Gastroesophageal sphincter (tissue), 3 donors: ENCODE data around the gene FAM149B1.

ENCODE experiments used
- CTCF ChIP-seq, 4 experiments: fragments of 200-600 bp in 2 of 4; fragments of 450-650 bp in 2 of 4; sonication (generic) in 1 of 4; IDR thresholded peaks; one replicate each; pipeline ENCODE4 v1.5.1; 2017 to 2019; ENCODE audit warnings: antibody characterized with exemption in 4 of 4, mild to moderate bottlenecking in 2 of 4, moderate library complexity in 2 of 4
- EP300 ChIP-seq: sonication (generic); formaldehyde crosslinking; IDR thresholded peaks from one replicate; pipeline ENCODE4 v1.6.1; 2017; ENCODE audit warnings: antibody characterized with exemption, mild to moderate bottlenecking
- POLR2A ChIP-seq, 2 donors: fragments of 450-650 bp; IDR thresholded peaks; one replicate each; pipeline ENCODE4 v1.6.1; 2017; ENCODE audit warnings: antibody characterized with exemption in 2 of 2, mild to moderate bottlenecking in 2 of 2, moderate library complexity in 1 of 2
- POLR2AphosphoS5 ChIP-seq: sonication (generic); formaldehyde crosslinking; IDR thresholded peaks from one replicate; pipeline ENCODE4 v1.6.1; 2017; ENCODE audit warnings: antibody characterized with exemption

- no peak for TF ChIP-seq POLR2A (IDR thresholded peaks at IDR 0.05)
- no peak for TF ChIP-seq CTCF (IDR thresholded peaks at IDR 0.05)
- no peak for TF ChIP-seq POLR2AphosphoS5
- no peak for TF ChIP-seq EP300
These were observed 94.3 kb downstream of the FAM149B1 start for GRCh38 chr10:73262105-73262730.
